Naive thymus-derived CD4-positive, alpha-beta T cell (primary cell): ENCODE data around the gene PCDHA8. TPM values are rescaled to one million over a fixed set of nuclear protein-coding genes. Genes with fewer than 3 reads are reported as not detected.
"Not testable (repeated sequence)": the region's sequence is repeated elsewhere in the genome, so short reads cannot be mapped to it uniquely, and the experiment has no call there.

Experiments used
- ATAC-seq: fragments of 150-1000 bp; cut with Tn5 transposase; 2 replicates; pipeline ENCODE4 v1.10.0; 2021; ENCODE audit warnings: mild to moderate bottlenecking, moderate library complexity
- CTCF ChIA-PET: fragments of 350-600 bp; sonication (Branson Sonifier 250); formaldehyde crosslinking; loops from one replicate; lab custom pipeline; 2021; ENCODE audit warnings: antibody characterized with exemption; lab: Charles Lee
- POLR2A ChIA-PET: fragments of 350-600 bp; sonication (Branson Sonifier 250); formaldehyde crosslinking; loops from one replicate; lab custom pipeline; 2021; ENCODE audit warnings: antibody characterized with exemption, inconsistent platforms; lab: Charles Lee
- DNase-seq, 9 donors: peaks; one replicate each; pipeline versions ENCODE4 v3.0.0 to v3.0.0-alpha.2; 2020 to 2022; ENCODE audit warnings: mixed read lengths in 1 of 9
- H3K27ac ChIP-seq: one replicate; pipeline ENCODE4 v1.7.0; 2013; ENCODE audit warnings: mild to moderate bottlenecking, low read depth, low read length, moderate library complexity
- H3K27me3 ChIP-seq, 2 donors: one replicate each; pipeline ENCODE4 v1.7.0; 2013; ENCODE audit warnings: low read length in 2 of 2, mild to moderate bottlenecking in 2 of 2, moderate library complexity in 2 of 2; ENCODE audit not compliant: control insufficient read depth in 2 of 2, insufficient read depth in 2 of 2
- H3K36me3 ChIP-seq, 3 experiments: 1 replicate in 2 of 3; 2 replicates in 1 of 3; pipeline ENCODE4 v1.7.0; 2013; ENCODE audit warnings: low read length in 3 of 3, mild to moderate bottlenecking in 3 of 3, moderate library complexity in 1 of 3; ENCODE audit not compliant: insufficient read depth in 3 of 3, control insufficient read depth in 2 of 3
- H3K4me1 ChIP-seq, 2 donors: one replicate each; pipeline ENCODE4 v1.7.0; 2013; ENCODE audit warnings: low read length in 2 of 2, mild to moderate bottlenecking in 2 of 2, moderate library complexity in 1 of 2; ENCODE audit not compliant: control insufficient read depth in 2 of 2, insufficient read depth in 2 of 2
- H3K4me3 ChIP-seq: 2 replicates; pipeline ENCODE4 v1.7.0; 2013; ENCODE audit warnings: mild to moderate bottlenecking, low read length
- H3K9me3 ChIP-seq, 3 experiments: 1 replicate in 2 of 3; 2 replicates in 1 of 3; pipeline ENCODE4 v1.7.0; 2013; ENCODE audit warnings: low read length in 3 of 3; ENCODE audit not compliant: control insufficient read depth in 2 of 3
- H3K27ac Mint-ChIP-seq, 9 donors: one replicate each; pipeline ENCODE4 v1.8.0; 2020 to 2022; ENCODE audit warnings: mixed read lengths in 9 of 9, mild to moderate bottlenecking in 8 of 9, moderate library complexity in 5 of 9, inconsistent platforms in 2 of 9
- H3K27me3 Mint-ChIP-seq, 5 donors: one replicate each; pipeline ENCODE4 v1.8.0; 2021 to 2022; ENCODE audit warnings: mixed read lengths in 5 of 5, mild to moderate bottlenecking in 1 of 5
- H3K36me3 Mint-ChIP-seq, 5 donors: one replicate each; pipeline ENCODE4 v1.8.0; 2020 to 2022; ENCODE audit warnings: mixed read lengths in 5 of 5, mild to moderate bottlenecking in 3 of 5, inconsistent platforms in 1 of 5
- H3K4me1 Mint-ChIP-seq, 7 donors: one replicate each; pipeline ENCODE4 v1.8.0; 2020 to 2022; ENCODE audit warnings: mixed read lengths in 7 of 7, mild to moderate bottlenecking in 3 of 7, inconsistent platforms in 1 of 7
- H3K4me3 Mint-ChIP-seq, 10 donors: one replicate each; pipeline ENCODE4 v1.8.0; 2020 to 2022; ENCODE audit warnings: mild to moderate bottlenecking in 10 of 10, mixed read lengths in 10 of 10, moderate library complexity in 6 of 10, inconsistent platforms in 2 of 10
- H3K9me3 Mint-ChIP-seq, 11 donors: one replicate each; pipeline ENCODE4 v1.8.0; 2020 to 2022; ENCODE audit warnings: mixed read lengths in 11 of 11, mild to moderate bottlenecking in 4 of 11, inconsistent platforms in 1 of 11, moderate library complexity in 1 of 11
- intact Hi-C, 2 donors: fragments of 100-400 bp; cut with micrococcal nuclease; formaldehyde crosslinking; loops; one replicate each; pipeline ENCODE4 v1.15.1; 2023
- polyA plus RNA-seq, 2 donors: library from polyadenylated mRNA; unstranded; fragments of 300-500 nt; fragmentation: Illumina TruSeq; gene quantifications; one replicate each; pipeline ENCODE4 v1.2.3, GENCODE V29; 2021
- total RNA-seq, 6 experiments: library from RNA in 5 of 6; stranded (reverse) in 5 of 6; gene quantifications; 1 replicate in 5 of 6; 2 replicates in 1 of 6; pipeline ENCODE4 v1.2.3 and lab custom pipeline; 2021 to 2026

The PCDHA8 gene
- total and polyA plus RNA-seq, 7 experiments from 2014 or later, result not detected

- no peak overlapping the region for H3K4me3 ChIP-seq
- peaks cover 0 to 26% (median 4%) of the 10 kb centered on the region in 3 experiments for H3K9me3 ChIP-seq
- CTCF ChIA-PET, result no interaction called here
- intact Hi-C loops, result no loop called here
- POLR2A ChIA-PET, result no interaction called here
- DNase-seq (no peak), ATAC-seq (no peak)
- H3K4me3 Mint-ChIP-seq, result no peak overlapping the region
- peaks cover 0 to 7% of the 10 kb centered on the region in 2 donors for H3K27me3 ChIP-seq
- H3K27ac ChIP-seq, result no peak overlapping the region
- H3K36me3 Mint-ChIP-seq, result peaks cover 0 to 32% (median 4%) of the 10 kb centered on the region in 5 donors
- H3K27me3 Mint-ChIP-seq, result peaks cover 0 to 68% (median 46%) of the 10 kb centered on the region in 5 donors
- no peaks in the 10 kb centered on the region for H3K36me3 ChIP-seq
- no peaks in the 10 kb centered on the region for H3K4me1 Mint-ChIP-seq
- no peak overlapping the region for H3K27ac Mint-ChIP-seq
- no peaks in the 10 kb centered on the region for H3K4me1 ChIP-seq
- H3K9me3 Mint-ChIP-seq, result peaks cover 11 to 71% (median 34%) of the 10 kb centered on the region in 11 donors
Observed at GRCh38 chr5:140835622-140836510, 5.1 kb upstream of the PCDHA8 start.

DNA sequence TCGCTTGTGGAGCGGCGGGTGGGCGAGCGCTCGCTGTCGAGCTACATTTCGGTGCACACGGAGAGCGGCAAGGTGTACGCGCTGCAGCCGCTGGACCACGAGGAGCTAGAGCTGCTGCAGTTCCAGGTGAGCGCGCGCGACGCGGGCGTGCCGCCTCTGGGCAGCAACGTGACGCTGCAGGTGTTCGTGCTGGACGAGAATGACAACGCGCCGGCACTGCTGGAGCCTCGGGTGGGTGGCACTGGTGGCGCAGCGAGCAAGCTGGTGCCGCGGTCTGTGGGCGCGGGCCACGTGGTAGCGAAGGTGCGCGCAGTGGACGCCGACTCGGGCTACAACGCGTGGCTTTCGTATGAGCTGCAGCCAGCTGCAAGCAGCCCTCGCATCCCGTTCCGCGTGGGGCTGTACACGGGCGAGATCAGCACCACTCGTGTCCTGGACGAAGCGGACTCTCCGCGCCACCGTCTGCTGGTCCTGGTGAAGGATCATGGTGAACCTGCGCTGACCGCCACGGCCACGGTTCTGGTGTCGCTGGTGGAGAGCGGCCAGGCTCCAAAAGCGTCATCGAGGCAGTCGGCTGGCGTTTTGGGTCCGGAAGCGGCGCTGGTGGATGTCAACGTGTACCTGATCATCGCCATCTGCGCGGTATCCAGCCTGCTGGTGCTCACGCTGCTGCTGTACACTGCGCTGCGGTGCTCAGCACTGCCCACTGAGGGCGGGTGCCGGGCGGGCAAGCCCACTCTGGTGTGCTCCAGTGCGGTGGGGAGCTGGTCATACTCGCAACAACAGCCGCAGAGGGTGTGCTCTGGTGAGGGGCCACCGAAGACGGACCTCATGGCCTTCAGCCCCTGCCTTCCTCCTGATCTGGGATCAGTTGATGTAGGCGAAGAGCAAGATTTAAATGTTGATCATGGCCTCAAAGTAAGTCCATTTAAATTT lies 2.1 kb downstream of the PCDHA8 start:
- ChIA-PET POLR2A (no interaction called here), CTCF (no interaction called here)
- no peak for DNase-seq
- Histone ChIP-seq H3K36me3 (no peaks in the 10 kb centered on the region), H3K4me1 (no peaks in the 10 kb centered on the region), H3K4me3 (no peak overlapping the region), H3K9me3 (peaks cover 0 to 14% (median 4%) of the 10 kb centered on the region in 3 experiments), H3K27me3 (no peaks in the 10 kb centered on the region), H3K27ac (no peak overlapping the region)
- Mint-ChIP-seq H3K4me3 (no peak overlapping the region), H3K36me3 (peaks cover 0 to 16% (median 0%) of the 10 kb centered on the region in 5 donors), H3K4me1 (no peaks in the 10 kb centered on the region), H3K27ac (no peak overlapping the region), H3K9me3 (peaks cover 10 to 71% (median 22%) of the 10 kb centered on the region in 11 donors), H3K27me3 (peaks cover 0 to 50% (median 43%) of the 10 kb centered on the region in 5 donors)
- ATAC-seq, result no peak
- intact Hi-C loops, result loop anchor here in 1 of 2 donors (5.0 kb wide), 1 partner anchor 39 kb away; the partner anchor contains the start of gene PCDHA13

DNA sequence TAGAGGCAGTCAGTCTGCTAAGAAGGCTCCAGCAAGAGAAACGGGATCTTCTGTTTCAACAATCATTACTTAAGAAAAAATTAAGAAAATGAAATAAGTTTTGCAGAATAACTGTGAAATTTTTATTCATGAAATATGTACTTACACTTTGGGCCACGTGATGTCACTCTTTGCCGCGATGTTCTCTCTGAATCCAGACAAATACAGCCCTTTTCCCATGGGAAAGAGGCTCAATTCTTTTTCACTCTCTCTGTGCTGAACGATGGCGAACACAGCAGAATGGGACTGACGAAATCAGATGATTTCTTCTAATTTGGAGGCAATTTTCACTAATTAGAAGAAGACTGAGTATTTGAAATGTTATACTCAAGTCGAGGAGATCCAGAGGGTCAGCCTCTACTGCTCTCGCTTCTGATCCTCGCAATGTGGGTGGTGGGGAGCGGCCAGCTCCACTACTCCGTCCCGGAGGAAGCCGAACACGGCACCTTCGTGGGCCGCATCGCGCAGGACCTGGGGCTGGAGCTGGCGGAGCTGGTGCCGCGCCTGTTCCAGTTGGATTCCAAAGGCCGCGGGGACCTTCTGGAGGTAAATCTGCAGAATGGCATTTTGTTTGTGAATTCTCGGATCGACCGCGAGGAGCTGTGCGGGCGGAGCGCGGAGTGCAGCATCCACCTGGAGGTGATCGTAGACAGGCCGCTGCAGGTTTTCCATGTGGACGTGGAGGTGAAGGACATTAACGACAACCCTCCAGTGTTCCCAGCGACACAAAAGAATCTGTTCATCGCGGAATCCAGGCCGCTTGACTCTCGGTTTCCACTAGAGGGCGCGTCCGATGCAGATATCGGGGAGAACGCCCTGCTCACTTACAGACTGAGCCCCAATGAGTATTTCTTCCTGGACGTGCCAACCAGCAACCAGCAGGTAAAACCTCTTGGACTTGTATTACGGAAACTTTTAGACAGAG lies 7.4 kb downstream of the PCDHA8 start, which contains the start of gene PCDHA9:
TSS of gene PCDHA9 (plus strand) at position 244 of the 964 bp plus-strand sequence. CDS start at position 358, 114 bp downstream.
- CTCF ChIA-PET, H3K4me1 ChIP-seq, H3K27ac ChIP-seq, H3K4me3 Mint-ChIP-seq, intact Hi-C loops, DNase-seq, H3K36me3 ChIP-seq, H3K27me3 ChIP-seq, POLR2A ChIA-PET, H3K27ac Mint-ChIP-seq, H3K4me3 ChIP-seq, H3K4me1 Mint-ChIP-seq, ATAC-seq: not testable (repeated sequence)
- Mint-ChIP-seq H3K27me3 (peaks cover 0 to 40% (median 29%) of the 10 kb centered on the region in 5 donors), H3K36me3 (peaks cover 0 to 15% (median 0%) of the 10 kb centered on the region in 5 donors), H3K9me3 (peaks cover 0 to 62% (median 10%) of the 10 kb centered on the region in 11 donors)
- peaks cover 0 to 12% (median 0%) of the 10 kb centered on the region in 3 experiments for H3K9me3 ChIP-seq

GRCh38 chr5:140849831-140850634 lies 9.0 kb downstream of the PCDHA8 start:
- Mint-ChIP-seq H3K27me3 (peaks cover 0 to 40% (median 33%) of the 10 kb centered on the region in 5 donors), H3K36me3 (peaks cover 0 to 16% (median 0%) of the 10 kb centered on the region in 5 donors), H3K9me3 (peaks cover 0 to 59% (median 9%) of the 10 kb centered on the region in 11 donors)
- H3K36me3 ChIP-seq, DNase-seq, H3K27ac Mint-ChIP-seq, H3K4me1 ChIP-seq, ATAC-seq, H3K4me3 Mint-ChIP-seq, POLR2A ChIA-PET, H3K27me3 ChIP-seq, H3K4me1 Mint-ChIP-seq, H3K4me3 ChIP-seq, CTCF ChIA-PET, H3K27ac ChIP-seq: not testable (repeated sequence)
- peaks cover 0 to 11% (median 0%) of the 10 kb centered on the region in 3 experiments for H3K9me3 ChIP-seq
- intact Hi-C loops, result loop anchor here in 1 of 2 donors (5.0 kb wide), 1 partner anchor 48 kb away; the partner anchor contains the start of gene PCDHA3

DNA sequence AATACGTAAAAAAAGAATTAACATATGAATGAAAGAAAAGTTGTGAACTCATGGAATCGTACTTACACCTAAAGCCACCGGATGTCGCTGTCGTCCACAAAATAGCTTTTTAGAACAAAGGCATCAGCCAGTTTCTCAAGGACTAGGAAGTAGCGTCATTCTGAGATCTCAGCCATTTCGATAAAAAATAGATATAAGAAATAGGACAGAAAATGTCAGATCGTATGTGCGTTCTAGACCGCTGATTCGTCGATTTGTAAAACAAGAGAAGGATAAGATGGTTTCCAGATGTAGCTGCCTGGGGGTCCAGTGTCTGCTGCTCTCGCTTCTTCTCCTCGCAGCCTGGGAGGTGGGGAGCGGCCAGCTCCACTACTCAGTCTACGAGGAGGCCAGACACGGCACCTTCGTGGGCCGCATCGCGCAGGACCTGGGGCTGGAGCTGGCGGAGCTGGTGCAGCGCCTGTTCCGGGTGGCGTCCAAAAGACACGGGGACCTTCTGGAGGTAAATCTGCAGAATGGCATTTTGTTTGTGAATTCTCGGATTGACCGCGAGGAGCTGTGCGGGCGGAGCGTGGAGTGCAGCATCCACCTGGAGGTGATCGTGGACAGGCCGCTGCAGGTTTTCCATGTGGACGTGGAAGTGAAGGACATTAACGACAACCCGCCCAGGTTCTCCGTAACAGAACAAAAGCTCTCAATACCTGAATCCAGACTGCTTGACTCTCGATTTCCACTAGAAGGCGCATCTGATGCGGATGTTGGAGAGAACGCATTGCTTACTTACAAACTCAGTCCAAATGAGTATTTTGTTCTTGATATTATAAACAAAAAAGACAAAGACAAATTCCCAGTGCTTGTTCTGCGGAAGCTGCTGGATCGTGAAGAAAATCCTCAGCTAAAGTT lies 15.0 kb downstream of the PCDHA8 start, which contains the start of gene PCDHA10:
TSS of gene PCDHA10 (plus strand) at position 126 of the 903 bp plus-strand sequence. CDS start at position 278, 152 bp downstream.
- Mint-ChIP-seq H3K4me3 (peak within 1 kb of the TSS in 1 of 10 donors; percentile 3), H3K4me1 (no peaks in the 10 kb centered on the region), H3K27ac (no peak within 1 kb of the TSS), H3K27me3 (peaks cover 0 to 48% (median 36%) of the 10 kb centered on the region in 5 donors), H3K36me3 (peaks cover 0 to 22% (median 11%) of the 10 kb centered on the region in 5 donors), H3K9me3 (peaks cover 0 to 62% (median 18%) of the 10 kb centered on the region in 11 donors)
- H3K36me3 ChIP-seq, result no peaks in the 10 kb centered on the region
- ChIA-PET CTCF (no interaction called here), POLR2A (no interaction called here)
- H3K27ac ChIP-seq, result no peak within 1 kb of the TSS
- DNase-seq (no peak), ATAC-seq (no peak)
- H3K27me3 ChIP-seq, result no peaks in the 10 kb centered on the region
- H3K4me1 ChIP-seq, result no peaks in the 10 kb centered on the region
- H3K4me3 ChIP-seq, result no peak within 1 kb of the TSS
- intact Hi-C loops, result no loop called here
- H3K9me3 ChIP-seq, result peaks cover 0 to 27% (median 0%) of the 10 kb centered on the region in 3 experiments
